GM18526 (cell line): ENCODE measurements around the gene AUTS2.

ENCODE experiments used
- POLR2A ChIP-seq: IDR thresholded peaks from 3 replicates; pipeline ENCODE4 v1.6.1; 2011; ENCODE audit not compliant: insufficient read length; ENCODE audit errors: extremely low read depth

AUTS2 gene

DNA sequence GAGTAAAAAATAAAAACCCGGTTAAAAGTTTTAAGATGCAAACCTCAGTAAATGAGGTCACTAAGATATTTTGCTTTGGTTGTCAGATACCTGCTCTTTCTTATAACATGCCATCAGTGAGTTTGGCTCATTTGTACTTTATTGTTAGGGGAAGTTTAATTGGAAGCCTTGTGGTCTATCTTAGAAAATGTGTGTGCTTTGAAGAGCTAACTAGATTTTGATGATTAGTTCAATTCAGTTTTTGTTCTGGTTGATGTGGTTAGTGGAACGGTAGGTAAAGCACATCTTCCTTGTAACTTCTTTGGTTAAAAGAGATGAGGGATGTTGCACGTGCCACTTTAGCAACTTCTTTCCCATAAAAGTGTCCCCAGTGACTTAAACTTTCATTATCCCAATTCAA is 1180.3 kb downstream of the AUTS2 start:
- TF ChIP-seq POLR2A = no peak

DNA sequence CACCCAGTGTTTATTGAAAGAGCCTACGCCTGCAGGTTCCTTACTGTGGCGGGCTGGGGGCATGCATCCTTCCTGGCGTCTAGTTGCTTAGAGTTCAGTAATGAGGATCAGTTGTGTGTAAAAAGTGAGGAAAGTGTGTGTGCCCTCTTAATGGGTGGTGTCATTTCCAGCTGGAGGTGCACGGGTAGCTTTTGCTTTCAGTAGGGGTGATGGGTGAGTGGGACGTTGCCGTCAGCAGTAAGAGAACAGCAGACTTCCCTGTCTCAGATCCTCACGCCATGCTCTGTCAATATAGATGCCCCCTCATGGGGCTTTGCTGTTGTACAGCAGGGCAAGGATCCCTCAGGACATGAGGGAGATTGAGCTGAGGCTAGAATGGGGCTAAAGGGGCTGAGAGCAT is 1181.0 kb downstream of the AUTS2 start:
- no peak for TF ChIP-seq POLR2A

DNA sequence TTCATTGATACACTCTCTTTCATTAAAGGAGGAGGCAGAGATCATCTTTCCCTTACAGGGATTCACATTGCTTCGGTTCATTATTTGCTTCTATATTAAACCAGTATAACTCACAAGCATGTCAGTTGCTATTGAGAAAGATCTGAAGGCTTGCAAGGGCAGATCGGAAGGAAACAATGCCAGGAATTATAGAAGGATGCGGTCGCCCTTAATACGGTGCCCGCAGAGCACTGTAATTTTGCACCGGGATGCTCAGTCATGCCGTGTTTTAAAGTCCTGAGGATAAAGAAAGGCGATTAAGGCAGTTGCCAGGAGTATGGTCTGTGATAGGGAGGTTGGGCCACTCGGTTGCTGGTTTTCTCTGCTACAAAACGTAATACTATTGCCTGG is 1183.6 kb downstream of the AUTS2 start:
- TF ChIP-seq POLR2A = no peak

DNA sequence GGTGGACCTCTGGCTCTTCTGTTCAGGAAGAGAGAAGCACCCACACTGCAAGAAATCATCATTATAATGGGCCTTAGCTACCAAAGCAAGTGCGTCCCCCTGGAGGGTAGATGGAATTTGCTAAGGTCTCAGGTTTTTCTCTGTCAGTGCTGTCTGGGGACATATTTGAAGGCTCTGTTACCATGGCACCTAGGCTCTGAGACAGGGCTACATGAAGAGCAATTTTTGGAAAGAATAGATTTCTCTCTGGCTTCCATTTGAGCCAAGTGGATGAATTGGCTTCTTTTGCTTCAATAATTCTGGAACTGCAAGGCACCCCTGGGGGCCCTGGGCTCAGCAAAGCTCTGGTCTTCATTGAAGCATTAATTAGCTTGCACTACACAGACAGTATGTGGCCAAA is 1184.5 kb downstream of the AUTS2 start:
- TF ChIP-seq POLR2A = no peak

DNA sequence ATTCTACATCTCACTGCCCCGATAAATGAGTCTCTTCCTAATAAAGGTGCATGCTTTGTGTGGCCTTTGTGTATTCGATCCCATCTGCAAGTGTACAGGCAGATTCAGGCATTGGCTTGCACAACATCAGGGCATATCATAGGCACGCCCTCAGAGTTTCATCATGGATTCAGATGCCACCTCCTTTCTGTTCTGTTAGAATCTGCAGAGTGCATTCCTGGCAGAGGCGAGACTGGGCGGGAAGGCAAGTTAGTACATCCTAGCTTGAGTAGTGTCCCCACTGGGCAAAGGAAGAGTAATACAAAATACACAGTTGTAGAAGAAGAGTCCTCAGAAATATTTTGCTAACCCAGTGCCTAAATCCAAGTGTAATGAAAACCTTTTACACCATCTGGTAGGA is 1187.2 kb downstream of the AUTS2 start:
- TF ChIP-seq POLR2A = no peak

DNA sequence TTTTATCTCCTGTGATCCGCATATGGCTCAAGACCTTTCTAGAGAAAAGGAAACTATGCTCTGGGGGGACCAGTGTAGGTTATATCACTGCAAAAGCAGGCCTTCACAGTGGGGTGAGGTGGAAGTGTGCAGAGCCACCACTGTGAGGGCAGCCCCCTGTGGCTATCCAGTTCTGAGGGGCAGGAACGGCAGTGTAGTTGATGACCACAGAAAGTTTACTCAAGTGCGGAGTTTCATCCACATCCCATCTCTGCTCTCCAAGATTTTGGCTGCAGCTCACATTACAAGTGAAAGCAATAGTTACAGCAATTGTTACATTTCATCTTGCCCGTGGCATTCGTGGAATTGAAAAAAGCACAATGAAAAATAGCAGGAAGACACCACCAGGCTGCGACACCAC is 1187.8 kb downstream of the AUTS2 start:
- TF ChIP-seq POLR2A = no peak

DNA sequence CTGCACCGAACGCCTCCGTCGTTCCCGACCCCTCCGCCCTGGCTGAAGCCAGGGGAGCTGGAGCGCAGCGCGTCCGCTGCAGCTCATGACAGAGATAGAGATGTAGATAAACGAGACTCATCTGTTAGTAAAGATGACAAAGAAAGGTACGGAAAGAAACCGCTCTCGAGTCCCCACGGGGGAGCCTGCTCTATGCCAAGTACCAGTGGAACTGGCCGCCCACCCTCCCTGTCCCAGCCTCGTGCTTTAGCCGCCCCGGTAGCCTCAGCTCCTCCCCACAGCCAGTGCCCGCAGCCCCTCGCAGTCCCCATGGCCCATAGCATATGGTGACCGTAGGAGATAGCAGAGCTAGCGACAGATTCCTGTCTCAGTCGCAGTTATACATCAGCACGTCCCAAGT is 1189.0 kb downstream of the AUTS2 start:
- no peak for TF ChIP-seq POLR2A

DNA sequence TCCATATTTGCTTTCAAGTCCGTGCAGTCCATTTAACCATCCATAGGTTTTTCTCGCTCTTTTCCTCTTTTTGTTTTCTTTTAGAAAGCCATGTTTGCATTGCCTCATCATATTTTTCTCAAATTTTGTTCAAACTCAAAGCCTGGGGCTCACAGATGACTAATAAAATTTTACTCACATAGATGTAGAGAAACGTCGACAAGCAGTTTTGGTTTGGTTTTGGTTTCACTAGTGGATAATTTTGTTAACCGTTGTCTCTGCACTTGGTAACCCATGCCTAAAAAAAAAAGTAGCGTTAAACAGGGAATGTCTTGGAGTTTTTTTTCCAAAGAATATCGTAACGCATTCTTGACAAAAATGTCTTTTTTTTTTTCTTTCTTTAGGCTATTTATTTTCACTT is 1189.5 kb downstream of the AUTS2 start:
- no peak for TF ChIP-seq POLR2A

DNA sequence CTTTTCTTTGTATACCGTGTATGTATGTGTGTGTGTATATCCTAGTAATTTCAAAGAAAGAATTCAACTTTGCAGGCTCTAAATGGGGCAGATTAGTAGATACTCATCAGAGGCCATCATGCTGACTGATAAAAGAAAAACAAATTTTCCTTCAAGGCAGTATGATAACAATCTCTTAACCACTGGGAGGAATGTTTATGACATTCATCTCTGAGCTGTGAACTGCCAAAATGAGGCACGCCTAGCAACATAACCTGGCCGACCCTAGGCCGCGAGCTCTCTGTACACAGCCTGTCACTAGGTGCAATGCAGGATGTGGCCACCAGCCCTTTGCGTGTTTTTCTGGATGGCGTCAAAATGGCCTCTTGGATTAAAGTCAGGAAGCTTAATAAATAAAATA is 1190.0 kb downstream of the AUTS2 start:
- no peak for TF ChIP-seq POLR2A

DNA sequence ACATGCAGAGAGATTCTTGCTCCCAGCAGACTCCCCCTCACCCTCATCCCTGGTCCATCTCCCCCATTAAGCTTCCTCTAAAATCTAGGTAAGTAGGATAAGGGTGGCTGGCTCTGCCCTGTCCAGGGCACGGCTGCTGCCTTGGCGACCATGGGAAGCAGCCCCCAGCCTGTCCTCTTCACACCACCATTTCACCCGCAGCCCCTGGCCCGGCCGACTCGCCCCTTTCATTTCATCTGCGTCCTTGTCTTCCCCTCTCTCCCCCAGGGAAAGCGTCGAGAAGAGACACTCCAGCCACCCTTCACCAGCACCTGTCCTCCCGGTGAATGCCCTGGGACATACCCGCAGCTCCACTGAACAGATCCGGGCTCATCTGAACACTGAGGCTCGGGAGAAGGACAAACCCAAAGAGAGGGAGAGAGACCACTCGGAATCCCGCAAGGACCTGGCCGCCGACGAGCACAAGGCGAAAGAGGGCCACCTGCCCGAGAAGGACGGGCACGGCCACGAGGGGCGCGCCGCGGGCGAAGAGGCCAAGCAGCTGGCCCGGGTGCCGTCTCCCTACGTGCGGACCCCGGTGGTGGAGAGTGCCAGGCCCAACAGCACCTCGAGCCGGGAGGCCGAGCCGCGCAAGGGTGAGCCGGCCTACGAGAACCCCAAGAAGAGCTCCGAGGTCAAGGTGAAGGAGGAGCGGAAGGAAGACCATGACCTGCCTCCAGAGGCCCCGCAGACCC is 1191.4 kb downstream of the AUTS2 start:
- no peak for TF ChIP-seq POLR2A

DNA sequence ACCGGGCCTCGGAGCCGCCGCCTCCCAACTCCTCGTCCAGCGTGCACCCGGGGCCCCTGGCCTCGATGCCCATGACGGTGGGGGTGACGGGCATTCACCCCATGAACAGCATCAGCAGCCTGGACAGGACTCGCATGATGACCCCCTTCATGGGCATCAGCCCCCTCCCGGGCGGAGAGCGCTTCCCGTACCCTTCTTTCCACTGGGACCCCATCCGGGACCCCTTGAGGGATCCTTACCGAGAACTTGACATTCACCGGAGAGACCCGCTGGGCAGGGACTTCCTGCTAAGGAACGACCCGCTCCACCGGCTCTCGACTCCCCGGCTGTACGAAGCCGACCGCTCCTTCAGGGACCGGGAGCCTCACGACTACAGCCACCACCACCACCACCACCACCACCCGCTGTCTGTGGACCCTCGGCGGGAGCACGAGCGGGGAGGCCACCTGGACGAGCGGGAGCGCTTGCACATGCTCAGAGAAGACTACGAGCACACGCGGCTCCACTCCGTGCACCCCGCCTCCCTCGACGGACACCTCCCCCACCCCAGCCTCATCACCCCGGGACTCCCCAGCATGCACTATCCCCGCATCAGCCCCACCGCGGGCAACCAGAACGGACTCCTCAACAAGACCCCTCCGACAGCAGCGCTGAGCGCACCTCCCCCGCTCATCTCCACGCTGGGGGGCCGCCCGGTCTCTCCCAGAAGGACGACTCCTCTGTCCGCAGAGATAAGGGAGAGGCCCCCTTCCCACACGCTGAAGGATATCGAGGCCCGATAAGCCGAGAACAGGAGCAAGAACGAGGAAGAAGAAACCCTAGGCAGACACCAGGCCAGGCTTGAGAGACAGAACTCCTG is 1192.2 kb downstream of the AUTS2 start:
- no peak for TF ChIP-seq POLR2A

DNA sequence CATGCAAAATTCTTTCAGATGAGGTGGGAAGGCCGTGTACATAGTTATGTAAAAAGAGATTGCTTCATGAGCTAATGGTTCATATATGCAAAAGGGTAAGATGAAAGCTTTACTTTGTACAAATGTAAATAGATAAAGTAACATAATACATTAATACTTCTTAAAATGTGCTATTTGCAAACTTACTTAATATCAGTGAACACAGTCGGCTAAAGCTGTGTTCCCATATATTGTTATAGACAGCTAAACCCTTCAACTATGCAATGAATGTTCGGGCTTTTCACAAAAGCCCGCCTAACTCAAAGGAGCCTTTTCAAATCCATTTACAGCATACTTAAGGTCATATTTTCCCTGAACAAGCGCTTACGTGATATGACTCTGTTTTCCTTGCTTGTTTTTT is 1193.1 kb downstream of the AUTS2 start:
- no peak for TF ChIP-seq POLR2A

DNA sequence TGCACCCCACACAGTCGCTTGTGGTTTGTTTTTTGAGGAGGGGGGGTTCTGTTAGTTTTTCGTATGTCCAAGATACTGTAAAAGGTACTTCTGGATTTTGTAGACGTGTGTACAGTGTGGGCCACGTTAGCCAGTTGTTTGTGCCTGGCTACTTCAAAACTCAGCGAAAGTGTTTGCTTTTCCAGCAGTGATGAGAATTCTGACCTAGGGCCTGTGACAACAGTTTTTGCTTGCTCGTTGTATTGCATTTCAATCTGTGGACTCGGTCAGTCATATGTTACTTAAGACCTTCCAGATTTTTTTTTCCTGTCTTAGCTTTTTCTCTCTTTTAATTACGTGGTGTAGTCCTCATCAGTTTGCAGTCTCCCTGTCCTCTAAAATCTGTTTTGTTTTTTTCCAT is 1194.8 kb downstream of the AUTS2 start:
- TF ChIP-seq POLR2A = no peak

DNA sequence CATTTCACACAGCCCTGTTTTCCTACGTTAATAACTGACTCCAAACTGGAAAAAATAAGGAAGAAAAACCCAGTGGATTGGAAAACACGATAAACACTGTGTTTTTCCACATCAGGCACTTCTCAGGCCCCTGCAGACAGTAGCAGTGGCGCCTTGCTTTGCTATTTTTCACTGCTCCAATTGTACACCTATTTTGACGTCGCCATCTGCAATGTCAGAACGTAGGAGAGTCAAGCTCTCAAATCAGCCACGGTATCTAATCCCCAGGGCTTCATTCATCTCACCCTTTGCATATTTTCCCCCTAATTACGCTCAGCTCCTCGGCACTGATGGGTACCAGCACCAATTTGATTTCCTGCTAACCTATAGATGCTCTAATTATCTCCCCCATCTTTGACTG is 1195.5 kb downstream of the AUTS2 start:
- no peak for TF ChIP-seq POLR2A

DNA sequence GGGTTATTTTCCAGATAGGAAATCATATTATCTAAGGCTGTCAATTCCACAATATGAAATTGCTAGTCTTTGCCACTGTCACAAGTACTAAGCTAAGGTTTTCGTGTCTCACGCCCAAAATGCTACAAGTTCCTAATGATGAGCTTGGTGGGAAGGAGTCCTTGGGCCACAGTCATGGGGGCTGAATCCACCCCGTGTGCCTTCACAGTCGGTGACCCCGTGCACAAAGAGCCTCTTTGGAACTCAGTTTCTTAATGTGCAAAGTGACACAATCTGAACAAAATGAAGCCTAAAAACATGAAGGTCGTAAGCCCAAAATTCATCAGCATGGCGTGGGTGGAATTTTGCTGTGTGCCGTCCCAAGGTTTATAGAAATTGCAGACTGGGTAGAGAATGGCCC is 1196.7 kb downstream of the AUTS2 start:
- TF ChIP-seq POLR2A = no peak

DNA sequence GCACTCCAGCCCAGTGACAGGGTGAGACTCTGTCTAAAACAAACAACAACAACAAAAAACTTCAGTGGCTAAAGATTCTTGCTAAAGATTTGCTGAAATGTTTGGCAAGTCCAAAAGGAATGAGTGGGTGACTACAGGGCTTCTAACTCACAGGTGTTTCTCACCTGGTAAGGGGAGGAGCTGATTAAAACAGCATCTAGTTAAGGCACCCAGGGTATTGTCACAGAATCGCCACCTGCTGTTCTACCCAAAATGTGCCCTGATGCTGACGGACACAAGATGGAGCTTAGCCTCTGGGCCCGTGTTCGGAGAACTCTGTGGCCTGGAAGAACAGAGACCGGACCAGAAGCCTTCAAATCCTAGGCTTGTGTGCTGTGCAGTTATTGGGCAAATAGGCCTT is 1197.7 kb downstream of the AUTS2 start:
- no peak for TF ChIP-seq POLR2A
